Stimulated activated naive B cell treated with anti-CD40 and anti-IgM and Interleukin-4, amounts not matched to agents 10 μg/mL and 1 μg/mL and 100 μg/mL, for 72 hours (primary cell): ENCODE measurements around the gene L1TD1.
"Not testable (repeated sequence)": the region's sequence is repeated elsewhere in the genome, so short reads cannot be mapped to it uniquely, and the experiment has no call there.

ENCODE experiments used
- ATAC-seq, 2 donors: fragments of 150-1000 bp; cut with Tn5 transposase; replicated peaks; 2 replicates each; pipeline ENCODE4 v1.10.0; 2021; ENCODE audit warnings: moderate library complexity in 1 of 2
- DNase-seq: peaks from one replicate; pipeline ENCODE4 v3.0.0; 2021
- H3K27ac Mint-ChIP-seq: one replicate; pipeline ENCODE4 v1.8.0; 2022; ENCODE audit warnings: mild to moderate bottlenecking, mixed read lengths
- H3K27me3 Mint-ChIP-seq, 2 donors: one replicate each; pipeline ENCODE4 v1.8.0; 2022; ENCODE audit warnings: mixed read lengths in 2 of 2
- H3K36me3 Mint-ChIP-seq, 2 donors: one replicate each; pipeline ENCODE4 v1.8.0; 2022; ENCODE audit warnings: mixed read lengths in 2 of 2, mild to moderate bottlenecking in 1 of 2
- H3K4me1 Mint-ChIP-seq, 2 donors: one replicate each; pipeline ENCODE4 v1.8.0; 2022; ENCODE audit warnings: mixed read lengths in 2 of 2, mild to moderate bottlenecking in 1 of 2
- H3K4me3 Mint-ChIP-seq, 2 donors: one replicate each; pipeline ENCODE4 v1.8.0; 2022; ENCODE audit warnings: mild to moderate bottlenecking in 2 of 2, mixed read lengths in 2 of 2, moderate library complexity in 1 of 2
- H3K9me3 Mint-ChIP-seq, 2 donors: one replicate each; pipeline ENCODE4 v1.8.0; 2022; ENCODE audit warnings: mixed read lengths in 2 of 2, mild to moderate bottlenecking in 1 of 2

Gene L1TD1

DNA sequence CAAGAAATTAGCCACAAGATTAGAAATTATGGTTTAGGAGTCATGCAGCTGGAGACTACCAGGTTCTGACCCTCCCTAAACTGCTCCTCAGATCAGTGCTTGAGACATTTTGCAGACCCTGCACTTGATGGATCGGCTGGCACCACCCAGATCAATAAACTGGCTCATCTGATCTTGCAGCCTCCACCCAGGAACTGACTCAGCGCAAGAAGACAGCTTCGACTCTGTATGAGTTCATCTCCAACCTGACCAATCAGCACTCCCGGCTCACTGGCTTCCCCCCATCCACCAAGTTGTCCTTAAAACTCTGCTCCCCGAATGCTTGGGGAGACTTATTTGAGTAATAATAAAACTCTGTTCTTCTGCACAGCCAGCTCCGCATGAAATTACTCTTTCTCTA lies 40.0 kb downstream of the L1TD1 start:
- Mint-ChIP-seq H3K27ac (no peak overlapping the region), H3K27me3 (peaks cover 0 to 4% of the 10 kb centered on the region in 2 donors), H3K9me3 (peaks cover 0 to 2% of the 10 kb centered on the region in 2 donors), H3K4me3 (no peak overlapping the region), H3K36me3 (no peaks in the 10 kb centered on the region), H3K4me1 (peaks cover 0 to 2% of the 10 kb centered on the region in 2 donors)
- ATAC-seq (no peak), DNase-seq (no peak)

DNA sequence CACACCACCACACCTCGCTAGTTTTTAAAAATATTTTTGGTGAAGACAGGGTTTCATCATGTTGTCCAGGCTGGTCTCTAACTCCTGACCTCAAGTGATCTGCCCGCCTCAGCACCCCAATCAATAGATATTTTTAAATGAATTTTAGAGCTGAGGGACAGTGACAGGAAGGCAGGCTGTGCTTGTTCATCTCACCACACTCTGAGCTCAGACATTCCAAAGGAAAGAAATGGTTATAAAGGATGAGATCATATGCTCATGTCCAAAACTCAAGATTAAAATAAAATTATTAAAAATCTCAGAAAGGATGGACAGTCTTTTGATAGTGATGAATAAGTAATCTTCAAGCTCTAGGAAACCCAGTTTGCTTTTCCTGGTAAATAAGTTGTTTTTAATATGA lies 40.9 kb downstream of the L1TD1 start:
- Mint-ChIP-seq H3K4me3 (no peak overlapping the region), H3K9me3 (peaks cover 0 to 2% of the 10 kb centered on the region in 2 donors), H3K27me3 (peaks cover 0 to 2% of the 10 kb centered on the region in 2 donors), H3K36me3 (no peaks in the 10 kb centered on the region), H3K27ac (no peak overlapping the region), H3K4me1 (peaks cover 0 to 2% of the 10 kb centered on the region in 2 donors)
- DNase-seq (no peak), ATAC-seq (no peak)

DNA sequence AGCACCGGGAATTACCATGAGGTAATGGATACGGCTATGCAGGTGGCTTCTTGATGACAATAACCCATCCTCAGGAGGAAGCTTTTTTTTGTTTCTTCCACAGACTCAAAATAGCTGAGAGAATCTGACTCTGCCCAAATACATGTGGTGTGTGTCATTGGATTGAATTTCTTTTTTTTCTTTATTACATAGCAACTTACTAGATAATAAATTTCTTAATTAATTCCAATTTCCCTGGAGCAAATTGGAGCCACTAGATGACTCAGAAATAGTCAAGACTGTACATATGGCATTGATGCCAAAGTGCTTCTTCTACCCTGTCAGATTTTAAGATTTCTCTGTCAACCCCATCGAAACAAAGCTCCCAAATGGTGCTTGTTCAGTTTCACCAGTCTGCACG lies 42.7 kb downstream of the L1TD1 start:
- H3K27ac Mint-ChIP-seq: no peak overlapping the region
- H3K4me3 Mint-ChIP-seq: no peak overlapping the region
- no peak for ATAC-seq
- no peaks in the 10 kb centered on the region for H3K27me3 Mint-ChIP-seq
- H3K36me3 Mint-ChIP-seq: no peaks in the 10 kb centered on the region
- peaks cover 0 to 2% of the 10 kb centered on the region in 2 donors for H3K4me1 Mint-ChIP-seq
- no peak for DNase-seq
- H3K9me3 Mint-ChIP-seq: peaks cover 0 to 2% of the 10 kb centered on the region in 2 donors

DNA sequence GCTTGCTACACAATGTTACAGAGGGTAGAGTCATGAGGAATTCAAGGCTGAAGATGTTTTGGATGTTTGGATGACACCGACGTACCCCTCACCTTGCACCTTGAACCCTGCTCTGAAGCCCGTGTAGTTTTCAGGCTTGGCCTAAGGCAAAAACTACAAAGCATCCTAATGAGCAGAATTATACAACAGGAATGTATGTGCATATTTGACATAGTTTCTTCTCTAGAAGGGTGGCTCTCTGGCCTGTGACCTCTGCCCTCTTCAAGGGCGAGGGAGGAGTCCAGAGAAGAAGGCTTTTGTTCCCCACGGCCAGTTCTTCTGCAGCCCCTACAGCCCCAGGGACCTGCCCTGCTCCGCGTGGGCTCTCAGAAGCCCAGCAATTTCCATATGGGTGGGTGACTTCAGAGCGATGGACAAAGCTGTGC lies 43.3 kb downstream of the L1TD1 start:
- H3K27me3 Mint-ChIP-seq: no peaks in the 10 kb centered on the region
- H3K4me1 Mint-ChIP-seq: peaks cover 0 to 2% of the 10 kb centered on the region in 2 donors
- H3K36me3 Mint-ChIP-seq: no peaks in the 10 kb centered on the region
- no peak overlapping the region for H3K4me3 Mint-ChIP-seq
- DNase-seq (no peak), ATAC-seq (no peak)
- H3K9me3 Mint-ChIP-seq: peaks cover 0 to 2% of the 10 kb centered on the region in 2 donors
- no peak overlapping the region for H3K27ac Mint-ChIP-seq

DNA sequence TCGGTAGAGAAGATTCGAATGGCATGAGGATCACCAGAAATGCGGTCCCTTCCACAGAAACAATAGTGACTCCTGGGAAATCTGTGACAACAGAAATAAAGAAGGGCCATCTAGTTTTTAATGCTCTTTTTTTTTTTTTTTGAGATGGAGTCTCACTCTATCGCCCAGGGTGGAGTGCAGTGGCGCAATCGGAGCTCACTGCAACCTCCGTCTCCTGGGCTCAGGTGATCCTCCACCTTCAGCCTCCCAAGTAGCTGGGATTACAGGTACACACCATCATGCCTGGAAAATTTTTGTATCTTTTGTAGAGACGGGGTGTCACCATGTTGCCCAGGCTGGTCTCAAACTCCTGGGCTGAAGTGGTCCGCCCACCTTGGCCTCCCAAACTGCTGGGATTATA lies 43.9 kb downstream of the L1TD1 start:
- Mint-ChIP-seq H3K36me3 (no peaks in the 10 kb centered on the region), H3K4me3 (no peak overlapping the region), H3K27ac (no peak overlapping the region), H3K4me1 (peaks cover 0 to 2% of the 10 kb centered on the region in 2 donors), H3K27me3 (no peaks in the 10 kb centered on the region), H3K9me3 (peaks cover 0 to 2% of the 10 kb centered on the region in 2 donors)
- DNase-seq: no peak
- no peak for ATAC-seq

DNA sequence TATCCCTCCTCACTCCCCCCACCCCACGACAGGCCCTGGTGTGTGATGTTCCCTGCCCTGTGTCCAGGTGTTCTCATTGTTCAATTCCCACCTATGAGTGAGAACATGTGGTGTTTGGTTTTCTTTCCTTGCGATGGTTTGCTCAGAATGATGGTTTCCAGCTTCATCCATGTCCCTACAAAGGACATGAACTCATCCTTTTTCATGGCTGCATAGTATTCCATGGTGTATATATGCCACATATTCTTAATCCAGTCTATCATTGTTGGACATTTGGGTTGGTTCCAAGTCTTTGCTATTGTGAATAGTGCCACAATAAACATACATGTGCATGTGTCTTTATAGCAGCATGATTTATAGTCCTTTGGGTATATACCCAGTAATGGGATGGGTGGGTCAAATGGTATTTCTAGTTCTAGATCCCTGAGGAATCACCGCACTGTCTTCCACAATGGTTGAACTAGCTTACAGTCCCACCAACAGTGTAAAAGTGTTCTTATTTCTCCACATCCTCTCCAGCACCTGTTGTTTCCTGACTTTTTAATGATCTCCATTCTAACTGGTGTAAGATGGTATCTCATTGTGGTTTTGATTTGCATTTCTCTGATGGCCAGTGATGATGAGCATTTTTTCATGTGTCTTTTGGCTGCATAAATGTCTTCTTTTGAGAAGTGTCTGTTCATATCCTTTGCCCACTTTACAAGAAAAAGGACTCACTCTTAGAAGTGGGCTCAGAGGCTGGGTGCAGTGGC lies 45.2 kb downstream of the L1TD1 start:
- ATAC-seq, H3K36me3 Mint-ChIP-seq, H3K27me3 Mint-ChIP-seq, H3K27ac Mint-ChIP-seq, H3K4me3 Mint-ChIP-seq, H3K9me3 Mint-ChIP-seq, DNase-seq, H3K4me1 Mint-ChIP-seq: not testable (repeated sequence)

DNA sequence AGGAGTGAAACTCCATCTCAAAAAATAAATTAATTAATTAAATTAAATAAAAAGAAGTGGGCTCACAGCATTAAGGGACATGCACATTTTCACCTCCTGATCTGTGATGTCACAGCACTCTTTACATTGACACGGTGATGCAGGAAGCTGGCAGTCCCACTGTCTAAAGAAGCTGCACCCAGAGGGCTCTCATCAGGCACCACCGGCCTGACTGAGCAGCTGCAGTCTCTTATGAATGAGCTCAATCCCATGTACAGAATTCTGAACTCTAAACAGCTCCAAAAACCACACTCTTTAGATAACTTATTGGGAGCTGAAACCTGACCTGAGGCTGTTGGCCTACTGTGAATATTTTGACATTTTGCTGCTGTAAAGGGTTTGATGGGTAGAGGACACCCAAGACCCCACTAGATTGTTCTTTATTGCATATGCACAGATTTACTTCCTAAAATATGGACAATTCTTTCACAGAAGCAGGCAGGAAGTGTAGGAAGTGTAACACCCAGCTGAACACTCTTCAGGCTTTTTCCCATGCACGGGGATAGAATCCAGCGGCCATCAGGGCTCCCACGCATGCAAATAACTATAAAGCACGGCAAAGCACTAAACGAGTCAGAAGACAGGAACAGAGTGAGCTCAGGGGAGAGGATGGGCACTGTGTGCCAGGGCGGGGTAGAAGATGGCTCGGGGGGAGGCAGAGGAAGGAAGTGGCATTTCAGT lies 46.2 kb downstream of the L1TD1 start:
- Mint-ChIP-seq H3K27ac (no peak overlapping the region), H3K36me3 (no peaks in the 10 kb centered on the region), H3K27me3 (no peaks in the 10 kb centered on the region), H3K4me3 (no peak overlapping the region), H3K9me3 (peaks cover 0 to 7% of the 10 kb centered on the region in 2 donors), H3K4me1 (peaks cover 0 to 2% of the 10 kb centered on the region in 2 donors)
- ATAC-seq (no peak), DNase-seq (no peak)

DNA sequence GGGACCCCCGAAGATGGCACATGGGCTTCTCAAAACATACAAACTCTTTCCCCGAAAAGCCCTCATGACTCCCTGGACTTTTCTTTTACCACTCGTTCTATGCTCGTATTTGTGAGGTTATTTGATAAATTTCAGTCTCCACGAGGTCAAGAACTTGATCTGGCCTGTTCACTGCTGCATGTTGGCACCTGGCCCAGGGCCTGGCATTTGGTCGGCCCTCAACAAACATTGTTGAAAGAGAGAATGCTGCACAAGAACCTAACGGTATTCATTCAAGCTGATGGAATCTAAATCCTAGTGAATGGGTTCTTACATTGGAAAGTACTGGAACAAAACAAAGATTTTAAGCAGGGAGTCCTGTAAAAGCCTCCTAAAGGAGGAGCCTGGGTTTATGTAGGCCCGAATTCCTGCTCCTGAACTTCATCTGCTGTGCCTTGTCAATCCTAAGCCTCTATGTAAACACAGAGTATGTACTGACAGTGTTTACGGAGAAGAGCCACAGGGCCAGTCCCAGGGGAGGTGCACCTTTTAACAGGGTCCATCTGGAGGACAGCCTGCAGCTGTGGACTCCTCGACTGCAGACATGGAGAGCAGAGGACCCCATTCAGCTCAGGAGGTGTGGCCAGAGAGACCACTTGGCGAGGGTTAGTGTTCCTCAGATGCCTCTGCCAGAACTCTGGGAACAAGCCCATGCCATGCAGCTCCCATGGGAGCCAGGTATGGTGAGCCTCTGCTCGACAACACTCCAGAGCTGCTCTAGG lies 46.9 kb downstream of the L1TD1 start:
- no peaks in the 10 kb centered on the region for H3K27me3 Mint-ChIP-seq
- no peak overlapping the region for H3K4me3 Mint-ChIP-seq
- DNase-seq: no peak
- no peaks in the 10 kb centered on the region for H3K36me3 Mint-ChIP-seq
- peaks cover 0 to 2% of the 10 kb centered on the region in 2 donors for H3K4me1 Mint-ChIP-seq
- ATAC-seq: no peak
- H3K9me3 Mint-ChIP-seq: peaks cover 0 to 7% of the 10 kb centered on the region in 2 donors
- H3K27ac Mint-ChIP-seq: no peak overlapping the region

DNA sequence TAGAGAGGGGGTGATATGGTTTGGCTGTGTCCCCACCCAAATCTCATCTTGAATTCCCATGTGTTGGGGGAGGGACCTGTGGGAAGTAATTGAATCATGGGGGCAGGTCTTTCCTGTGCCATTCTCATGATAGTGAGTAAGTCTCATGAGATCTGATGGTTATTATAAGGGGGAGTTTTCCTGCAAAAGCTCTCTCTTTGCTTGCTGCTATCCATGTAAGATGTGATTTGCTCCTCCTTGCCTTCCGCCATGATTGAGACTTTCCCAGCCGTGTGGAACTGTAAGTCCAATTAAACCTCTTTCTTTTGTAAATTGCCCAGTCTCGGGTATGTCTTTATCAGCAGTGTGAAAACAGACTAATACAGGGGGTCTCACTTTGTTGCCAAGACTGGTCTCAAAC lies 49.7 kb downstream of the L1TD1 start:
- not testable (repeated sequence) for H3K27me3 Mint-ChIP-seq, H3K4me1 Mint-ChIP-seq, ATAC-seq, H3K27ac Mint-ChIP-seq, H3K36me3 Mint-ChIP-seq, H3K4me3 Mint-ChIP-seq, H3K9me3 Mint-ChIP-seq, DNase-seq

DNA sequence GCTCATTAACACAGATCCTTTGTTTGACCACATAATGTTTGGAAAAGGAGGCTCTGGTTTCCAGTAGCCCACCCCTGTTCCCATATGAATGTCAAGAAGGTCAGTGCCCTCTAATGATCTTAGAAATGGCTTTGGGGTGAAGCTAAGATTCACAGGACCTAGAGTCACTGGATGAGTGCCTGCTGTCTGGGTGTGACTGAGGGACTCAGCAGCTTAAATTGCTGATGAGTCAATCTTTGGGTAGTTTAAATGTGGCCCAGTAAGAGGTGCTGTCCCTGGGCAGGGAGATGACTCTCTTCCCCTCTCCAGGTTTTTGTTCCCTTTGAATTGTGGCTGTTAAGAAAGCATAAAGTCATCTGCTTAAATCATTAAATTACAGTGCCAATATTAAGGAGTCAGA lies 50.6 kb downstream of the L1TD1 start:
- no peak overlapping the region for H3K27ac Mint-ChIP-seq
- H3K27me3 Mint-ChIP-seq: no peaks in the 10 kb centered on the region
- no peaks in the 10 kb centered on the region for H3K4me1 Mint-ChIP-seq
- H3K9me3 Mint-ChIP-seq: peaks cover 0 to 5% of the 10 kb centered on the region in 2 donors
- ATAC-seq (no peak), DNase-seq (no peak)
- no peaks in the 10 kb centered on the region for H3K36me3 Mint-ChIP-seq
- no peak overlapping the region for H3K4me3 Mint-ChIP-seq

DNA sequence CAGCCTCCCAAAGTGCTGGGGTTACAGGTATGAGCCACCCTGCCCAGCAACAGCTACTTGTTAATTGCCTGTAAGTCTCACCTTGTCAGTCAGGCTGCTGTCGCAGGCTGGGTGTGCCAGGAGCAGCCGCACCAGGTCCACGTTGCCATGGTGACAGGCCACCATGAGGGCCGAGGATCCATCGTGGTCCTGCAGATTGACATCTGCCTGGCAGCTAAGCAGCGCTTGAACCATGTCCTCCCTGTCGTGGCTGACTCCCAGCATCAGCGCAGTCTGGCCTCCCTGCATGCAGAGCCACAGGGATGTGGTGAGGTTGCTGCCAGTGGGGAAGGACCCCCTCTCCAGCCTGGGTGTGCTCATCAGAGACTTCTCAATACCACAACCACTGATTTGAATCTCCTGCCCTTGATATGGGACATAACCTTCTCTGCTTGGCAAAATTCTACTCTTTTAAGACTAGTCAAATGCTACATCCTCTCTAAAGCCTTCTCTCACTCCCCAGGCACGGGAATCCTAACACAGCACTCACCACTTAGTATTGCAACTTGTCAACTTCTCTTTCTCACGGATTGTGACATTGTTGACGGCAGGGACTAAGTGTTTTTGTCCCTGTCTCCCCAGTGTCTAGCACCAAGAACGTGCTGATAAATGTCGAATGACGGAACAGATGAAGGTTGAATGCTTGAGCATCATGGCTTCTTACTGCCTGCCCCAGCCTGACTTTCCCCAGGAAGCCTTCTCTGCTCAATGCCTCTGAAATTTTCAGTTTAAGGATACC lies 52.9 kb downstream of the L1TD1 start:
- Mint-ChIP-seq H3K9me3 (peaks cover 0 to 5% of the 10 kb centered on the region in 2 donors), H3K4me3 (no peak overlapping the region), H3K27me3 (no peaks in the 10 kb centered on the region), H3K27ac (no peak overlapping the region), H3K4me1 (no peaks in the 10 kb centered on the region), H3K36me3 (no peaks in the 10 kb centered on the region)
- DNase-seq (no peak), ATAC-seq (no peak)

DNA sequence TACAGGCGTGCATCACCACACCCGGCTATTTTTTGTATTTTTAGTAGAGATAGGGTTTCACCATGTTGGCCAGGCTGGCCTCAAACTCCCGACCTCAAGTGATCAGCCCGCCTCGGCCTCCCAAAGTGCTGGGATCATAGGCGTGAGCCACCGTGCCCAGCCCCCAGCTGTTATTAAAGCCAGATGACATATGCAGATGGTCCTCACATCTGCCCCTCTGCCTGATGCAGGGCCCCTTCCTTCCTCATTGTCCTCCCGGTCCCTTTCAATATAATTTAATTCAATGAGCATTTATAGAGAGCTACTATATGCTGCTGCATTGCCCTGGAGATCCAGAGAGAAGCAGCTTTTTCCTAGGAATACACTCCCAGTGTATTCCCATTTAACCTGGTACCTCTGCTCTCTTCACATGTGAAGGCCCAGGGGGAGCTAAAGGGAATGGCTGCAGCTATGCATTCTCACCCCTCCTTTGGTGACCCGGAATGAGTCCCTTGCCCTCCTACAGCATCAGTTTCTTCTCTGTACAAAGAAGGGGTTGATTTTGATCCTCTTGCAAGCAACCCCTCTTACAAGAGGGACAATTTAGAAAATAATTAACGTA lies 55.6 kb downstream of the L1TD1 start:
- Mint-ChIP-seq H3K9me3 (no peaks in the 10 kb centered on the region), H3K36me3 (no peaks in the 10 kb centered on the region), H3K4me1 (no peaks in the 10 kb centered on the region), H3K4me3 (no peak overlapping the region), H3K27ac (no peak overlapping the region), H3K27me3 (no peaks in the 10 kb centered on the region)
- DNase-seq: no peak
- no peak for ATAC-seq

DNA sequence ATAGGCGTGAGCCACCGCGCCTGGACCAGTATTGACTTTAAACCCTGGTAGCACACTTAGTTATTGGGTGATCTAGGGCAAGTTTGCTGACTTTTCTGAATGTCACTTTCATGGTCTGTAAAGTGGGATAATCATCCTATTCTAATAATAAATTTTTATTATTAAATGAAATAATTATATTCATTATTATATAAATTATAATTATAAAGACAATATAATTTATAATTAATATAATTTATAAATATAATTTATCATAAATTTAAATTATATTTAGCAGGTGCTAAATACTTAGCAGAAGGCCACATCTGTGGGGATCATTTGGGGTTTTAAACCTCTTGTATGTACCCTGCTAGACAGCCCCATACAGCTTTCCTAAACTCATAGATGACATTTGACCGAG lies 64.9 kb downstream of the L1TD1 start:
- Mint-ChIP-seq H3K4me1 (no peaks in the 10 kb centered on the region), H3K27ac (no peak overlapping the region), H3K4me3 (no peak overlapping the region), H3K36me3 (no peaks in the 10 kb centered on the region), H3K9me3 (no peaks in the 10 kb centered on the region), H3K27me3 (peaks cover 14 to 18% of the 10 kb centered on the region in 2 donors)
- ATAC-seq (no peak), DNase-seq (no peak)

DNA sequence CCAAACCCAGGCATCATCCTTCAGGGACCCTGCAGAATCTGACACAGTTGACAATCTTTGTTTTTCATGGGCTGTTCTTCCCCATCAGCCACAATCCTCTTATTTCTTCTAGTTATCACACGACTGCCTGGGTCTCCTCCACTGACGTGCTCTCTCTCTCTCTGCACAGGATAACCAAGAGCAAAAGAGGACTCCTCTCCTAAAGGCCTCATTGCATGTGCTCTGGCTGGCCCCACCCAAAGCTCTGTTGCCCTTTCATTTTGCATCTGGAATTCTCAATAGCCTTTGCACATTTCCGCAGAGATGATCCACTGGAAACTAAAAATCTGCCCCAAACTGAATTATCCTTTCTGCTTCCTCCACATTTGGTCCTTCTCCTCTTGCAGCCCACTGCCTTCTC lies 66.0 kb downstream of the L1TD1 start:
- H3K4me3 Mint-ChIP-seq: no peak overlapping the region
- H3K27me3 Mint-ChIP-seq: peaks cover 14 to 18% of the 10 kb centered on the region in 2 donors
- H3K36me3 Mint-ChIP-seq: no peaks in the 10 kb centered on the region
- no peaks in the 10 kb centered on the region for H3K9me3 Mint-ChIP-seq
- no peak for DNase-seq
- H3K27ac Mint-ChIP-seq: no peak overlapping the region
- H3K4me1 Mint-ChIP-seq: no peaks in the 10 kb centered on the region
- ATAC-seq: no peak
